HG03025 (cell line): Measurements from ENCODE around the gene HIPK1.

Experiments used
- ATAC-seq: cut with Tn5 transposase; IDR thresholded peaks from one replicate; pipeline ENCODE4 v1.9.1; 2021; ENCODE audit warnings: mild to moderate bottlenecking, moderate library complexity; ENCODE audit not compliant: unreplicated experiment, low FRiP score

The HIPK1 gene

GRCh38 chr1:113913312-113913668 lies 15.8 kb upstream of the HIPK1 start:
- ATAC-seq = no peak

DNA sequence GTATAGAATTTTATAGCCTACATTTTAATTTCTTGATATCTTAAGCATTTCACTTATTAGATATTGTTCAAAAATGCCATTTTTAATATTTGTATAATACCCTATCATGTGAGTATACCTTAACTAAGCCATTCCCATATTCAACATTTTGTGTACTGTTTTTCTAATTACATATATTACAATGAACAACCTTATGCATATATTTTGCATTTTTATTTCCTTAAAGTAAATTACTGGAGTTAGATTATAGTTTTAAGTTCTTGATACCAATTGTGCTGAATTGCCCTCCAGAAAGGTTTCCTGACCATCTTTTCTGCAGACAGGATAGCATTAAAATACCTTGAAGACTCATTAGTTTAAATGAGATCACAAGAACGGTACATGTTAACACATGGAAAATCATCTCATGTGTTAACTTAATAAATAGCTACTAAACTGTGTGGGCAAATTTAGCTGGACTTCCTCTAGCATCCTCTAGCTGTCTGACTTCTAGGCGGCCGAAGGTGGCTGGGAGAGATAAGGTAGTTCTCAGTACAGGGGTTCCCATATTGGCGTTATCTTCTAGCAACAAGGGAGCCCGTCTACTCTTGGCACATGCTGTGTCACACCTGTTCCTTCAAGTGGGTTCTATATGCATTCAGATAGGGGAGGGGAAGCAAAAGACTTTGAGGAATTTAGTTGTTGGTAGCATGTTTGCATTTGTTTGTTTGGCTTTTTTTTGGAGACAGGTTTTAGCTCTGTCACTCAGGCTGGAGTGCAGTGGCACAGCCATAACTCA lies 15.0 kb upstream of the HIPK1 start:
- ATAC-seq = no peak

DNA sequence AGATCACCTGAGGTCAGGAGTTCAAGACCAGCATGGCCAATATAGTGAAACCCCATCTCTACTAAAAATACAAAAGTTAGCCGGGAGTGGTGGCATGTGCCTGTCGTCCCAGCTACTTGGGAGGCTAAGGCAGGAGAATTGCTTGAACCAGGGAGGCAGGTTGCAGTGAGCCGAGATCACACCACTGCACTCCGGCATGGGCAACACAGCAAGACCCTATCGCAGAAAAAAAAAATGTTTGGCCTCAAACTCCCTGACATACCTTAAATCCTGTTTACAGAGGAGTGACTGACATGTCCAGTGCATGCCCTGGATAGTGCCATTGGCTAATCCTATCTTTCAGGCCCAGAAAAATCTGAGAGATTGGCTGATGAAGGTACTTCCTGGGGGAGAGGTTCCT lies 12.2 kb upstream of the HIPK1 start:
- no peak for ATAC-seq

DNA sequence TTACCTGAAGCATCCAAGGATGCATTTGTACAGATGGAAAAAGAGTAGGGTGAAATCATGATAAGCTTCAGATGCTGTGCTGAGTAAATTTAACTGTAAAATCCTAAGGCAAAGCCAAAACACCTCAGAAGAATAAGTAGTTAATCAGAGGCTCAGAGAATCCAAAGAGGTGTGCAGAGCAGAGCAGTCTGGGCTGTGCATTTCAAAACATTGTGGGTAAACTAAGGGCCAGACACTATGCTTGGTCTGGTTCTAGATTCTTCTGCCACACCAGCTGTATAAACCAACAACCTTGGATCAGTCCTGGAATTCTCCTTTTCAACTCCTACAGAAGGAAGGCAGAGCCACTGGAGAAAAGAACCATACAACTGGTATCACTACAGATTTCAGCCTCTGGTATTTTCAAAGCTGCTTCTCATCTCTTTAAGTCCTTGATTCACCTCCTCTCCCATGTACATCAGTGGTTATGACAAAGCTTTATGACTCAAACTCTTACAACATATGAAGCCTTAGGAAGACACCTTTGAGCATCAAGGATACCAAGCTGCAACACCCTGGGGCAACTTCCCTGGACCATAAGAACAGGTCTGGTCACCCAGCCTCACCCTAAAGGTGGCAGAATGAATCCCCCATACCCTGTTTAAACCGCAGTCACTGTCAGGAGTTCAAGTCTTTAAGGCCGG lies 11.6 kb upstream of the HIPK1 start:
- ATAC-seq = no peak

- no peak for ATAC-seq
Measured at GRCh38 chr1:113918243-113918642, 10.9 kb upstream of the HIPK1 start.

GRCh38 chr1:113922957-113923356 lies 6.2 kb upstream of the HIPK1 start:
- no peak for ATAC-seq

GRCh38 chr1:113924473-113924872 lies 4.7 kb upstream of the HIPK1 start:
- ATAC-seq = no peak

DNA sequence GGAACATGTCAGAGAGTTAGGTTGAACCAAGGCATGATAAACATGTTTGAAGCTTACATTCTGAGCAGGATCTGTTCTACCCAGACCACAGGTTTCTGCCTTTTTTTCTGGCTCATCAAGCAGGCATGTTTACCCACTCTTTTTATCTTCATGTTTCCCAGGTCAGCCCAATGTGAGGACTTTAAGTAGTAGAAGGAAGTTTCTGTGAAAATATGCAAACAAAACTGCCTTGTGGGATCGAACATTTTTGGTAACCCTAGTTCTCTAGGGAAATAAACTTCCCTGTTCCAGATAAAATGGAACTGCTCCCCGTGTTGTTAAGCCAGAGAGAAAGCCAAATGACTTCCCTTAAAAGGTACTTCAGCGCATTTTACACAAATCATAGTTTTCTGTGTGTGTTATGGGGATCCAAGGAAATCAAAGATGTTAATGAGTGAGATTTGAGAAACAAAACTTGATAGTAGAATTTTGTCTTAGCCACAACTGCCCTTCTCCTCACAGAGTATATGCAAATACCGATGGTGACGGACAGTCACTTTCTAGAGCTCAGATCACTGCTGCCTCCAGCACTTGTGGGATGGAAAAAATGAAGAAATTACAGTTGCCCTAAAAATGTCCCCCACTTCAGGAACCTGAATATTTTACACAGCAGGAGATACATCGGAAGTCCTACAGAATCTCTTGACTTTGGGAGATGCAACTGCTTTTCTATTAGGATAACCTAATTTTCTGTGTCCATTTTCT lies 765 bp upstream of the HIPK1 start:
- ATAC-seq = no peak

- ATAC-seq = peak; percentile 47
Measured at GRCh38 chr1:113929750-113930498, 800 bp downstream of the HIPK1 start.

- peak; percentile 10 for ATAC-seq
Measured at GRCh38 chr1:113930499-113931161, 1.5 kb downstream of the HIPK1 start.

DNA sequence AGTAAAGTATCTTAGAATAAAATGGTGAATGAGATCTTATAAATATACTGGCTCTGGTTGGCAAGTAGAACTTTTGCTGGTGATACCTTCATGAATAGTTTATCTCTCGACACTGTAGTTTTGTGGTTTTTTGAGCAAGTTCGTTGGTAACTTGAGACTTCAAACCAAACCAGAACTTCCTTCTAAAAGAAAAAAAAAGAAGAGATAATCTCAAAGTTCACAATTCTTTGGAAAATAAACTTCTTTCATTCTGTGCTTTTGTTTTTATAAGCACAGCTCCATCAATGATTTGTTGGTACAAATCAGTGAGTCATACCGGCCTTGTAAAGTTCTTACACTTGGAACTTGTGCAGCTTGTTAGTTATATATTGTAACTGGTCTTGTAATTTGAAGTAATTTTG lies 2.3 kb downstream of the HIPK1 start:
- no peak for ATAC-seq

- ATAC-seq = no peak
Measured at GRCh38 chr1:113934006-113934405, 4.9 kb downstream of the HIPK1 start.

- no peak for ATAC-seq
Measured at GRCh38 chr1:113934511-113935055, 5.5 kb downstream of the HIPK1 start.

GRCh38 chr1:113935176-113935575 lies 6.1 kb downstream of the HIPK1 start:
- ATAC-seq = no peak

DNA sequence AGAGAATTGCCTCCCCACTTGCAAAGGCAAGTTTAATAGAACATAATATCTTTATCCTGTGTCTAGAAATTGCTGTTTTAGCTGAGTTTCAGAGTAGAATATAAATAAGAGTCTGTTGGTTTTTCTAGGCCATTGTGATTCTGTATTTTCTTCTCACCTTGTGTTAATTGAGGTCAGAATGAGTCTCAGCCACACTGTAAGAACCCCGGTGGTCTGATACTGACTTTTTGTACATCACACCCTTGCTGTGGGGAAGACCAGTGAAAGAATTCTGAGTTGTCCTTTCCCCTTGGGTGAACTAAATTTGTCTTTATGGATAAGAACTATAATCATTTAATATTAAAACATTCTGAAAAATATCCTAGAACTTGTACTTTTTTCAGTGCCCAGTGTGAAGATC lies 6.8 kb downstream of the HIPK1 start:
- ATAC-seq = no peak

GRCh38 chr1:113937146-113937545 lies 8.0 kb downstream of the HIPK1 start:
- no peak for ATAC-seq

DNA sequence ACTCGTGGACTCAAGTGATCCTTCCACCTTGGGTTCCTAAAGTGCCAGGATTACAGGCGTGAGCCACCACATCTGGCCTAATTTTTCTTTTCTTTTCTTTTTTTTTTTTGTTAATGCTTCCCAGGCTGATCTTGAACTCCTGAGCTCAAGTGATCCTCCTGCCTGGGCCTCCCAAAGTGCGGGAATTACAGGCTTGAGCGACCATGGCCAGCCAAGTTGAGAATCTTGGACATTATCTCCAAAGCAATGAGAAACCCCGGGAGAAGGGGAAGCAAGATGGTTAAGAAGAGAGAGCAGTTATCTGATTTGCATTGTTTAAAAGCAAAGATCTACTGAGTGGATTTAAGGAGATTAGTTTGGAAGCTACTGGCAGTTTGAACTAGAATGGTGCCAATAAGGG lies 9.1 kb downstream of the HIPK1 start:
- ATAC-seq = no peak

- ATAC-seq = no peak
Measured at GRCh38 chr1:113940365-113941244, 11.5 kb downstream of the HIPK1 start.

- no peak for ATAC-seq
Measured at GRCh38 chr1:113941245-113941559, 12.1 kb downstream of the HIPK1 start.
